ENCODE measurements around the gene DRC3.

GRCh38 chr17:18025241-18025944 is 52.7 kb downstream of the DRC3 start:
- TF ChIP-seq CTCF (IDR thresholded peaks at IDR 0.05; ENCODE audit: insufficient read depth, low read depth, low read length) = no peak
- no peak for TF ChIP-seq EZH2 (IDR thresholded peaks at IDR 0.05; ENCODE audit: insufficient read depth, low read length)
